K562 (cell line): Measurements from ENCODE around the gene TLX2. TPM values are rescaled to one million over a fixed set of nuclear protein-coding genes. Genes with fewer than 3 reads are reported as not detected.

ENCODE experiments used
- CHD1 ChIP-seq: fragments of 200-600 bp; sonication (generic); IDR thresholded peaks from one replicate; pipeline ENCODE4 v1.6.1; 2012; ENCODE audit warnings: mild to moderate bottlenecking, moderate library complexity, low read length, inconsistent platforms
- ERF ChIP-seq: fragments of 450-650 bp; formaldehyde crosslinking; IDR thresholded peaks from 2 replicates; pipeline ENCODE4 v1.4.0; 2020; ENCODE audit warnings: mild to moderate bottlenecking, mixed read lengths
- HMG20A ChIP-seq: fragments of 450-650 bp; formaldehyde crosslinking; conservative IDR thresholded peaks from 2 replicates; pipeline ENCODE4 v1.4.0; 2020; ENCODE audit warnings: mild to moderate bottlenecking, mixed read lengths
- OTX1 ChIP-seq: fragments of 450-650 bp; formaldehyde crosslinking; IDR thresholded peaks from 2 replicates; pipeline ENCODE4 v1.4.0; 2022; ENCODE audit warnings: mild to moderate bottlenecking
- PHF8 ChIP-seq: fragments of 200-600 bp; sonication (generic); IDR thresholded peaks from 2 replicates; pipeline ENCODE4 v1.6.1; 2012; ENCODE audit warnings: mixed run types, mild to moderate bottlenecking, inconsistent platforms, low read length, moderate library complexity, borderline replicate concordance
- RBM14 ChIP-seq: fragments of 200-400 bp; formaldehyde crosslinking; IDR thresholded peaks from 2 replicates; pipeline ENCODE4 v1.6.1; 2018; ENCODE audit warnings: low read depth, mild to moderate bottlenecking, low read length, moderate library complexity, borderline replicate concordance; ENCODE audit not compliant: insufficient read depth
- RBM39 ChIP-seq: fragments of 200-400 bp; formaldehyde crosslinking; optimal IDR thresholded peaks from 2 replicates; pipeline ENCODE3; 2018; ENCODE audit warnings: low read depth, low read length
- U2AF1 ChIP-seq: fragments of 200-400 bp; formaldehyde crosslinking; optimal IDR thresholded peaks from 2 replicates; pipeline ENCODE3; 2017; ENCODE audit warnings: mild to moderate bottlenecking, low read depth, low read length, moderate library complexity
- ZBTB7A ChIP-seq: IDR thresholded peaks from 2 replicates; pipeline ENCODE4 v1.6.1; 2011; ENCODE audit warnings: low read depth, mild to moderate bottlenecking, low read length, moderate library complexity, borderline replicate concordance; ENCODE audit not compliant: control insufficient read depth
- ZHX1 ChIP-seq: fragments of 150-350 bp; conservative IDR thresholded peaks from 2 replicates; pipeline ENCODE4 v1.6.1; 2014; ENCODE audit warnings: low read length
- ZNF584 ChIP-seq: fragments of 200-800 bp; sonication (Bioruptor generic); IDR thresholded peaks from 2 replicates; pipeline ENCODE4 v1.6.1; 2016; ENCODE audit warnings: low read depth, mild to moderate bottlenecking, missing genetic modification characterization, missing compliant biosample characterization
- ZNF76 ChIP-seq: fragments of 250-450 bp; sonication (Bioruptor Pico); IDR thresholded peaks from 2 replicates; pipeline ENCODE4 v1.4.0; 2020; ENCODE audit warnings: mild to moderate bottlenecking, moderate library complexity, borderline replicate concordance
- polyA plus RNA-seq, 8 experiments: library from polyadenylated mRNA; depleted of rRNA in 4 of 8; stranded (reverse) in 5 of 8; unstranded in 3 of 8; fragments of >200 nt; fragmentation: Nextera tagmentation in 2 of 8; fragmentation: Illumina TruSeq in 1 of 8; extraction: Ambion mirVana in 2 of 8; extraction: Trizol in 1 of 8; gene quantifications; 2 replicates each; pipeline versions ENCODE4 v1.2.1 to v1.2.3, GENCODE V29; 2011 to 2014; ENCODE audit warnings: inconsistent platforms in 1 of 8, missing spikeins in 1 of 8
- total RNA-seq, 7 experiments: library from RNA; depleted of rRNA in 6 of 7; stranded (reverse); fragments of >200 nt in 6 of 7; fragmentation: Illumina TruSeq in 2 of 7; extraction: Trizol in 2 of 7; gene quantifications; 2 replicates each; pipeline versions ENCODE4 v1.2.1 to v1.2.3, GENCODE V29; 2011 to 2021; ENCODE audit warnings: low replicate concordance in 1 of 7
- TF ChIP-seq, protein P1 (sequence below): fragments of 450-650 bp; IDR thresholded peaks from 2 replicates; pipeline ENCODE4 v1.6.1; 2016; ENCODE audit warnings: mild to moderate bottlenecking, moderate library complexity

The TLX2 gene
- total and polyA plus RNA-seq, 9 of the 15 experiments (the other 6 are each of a cell fraction or from before 2014, with no cell fraction given): not detected

DNA sequence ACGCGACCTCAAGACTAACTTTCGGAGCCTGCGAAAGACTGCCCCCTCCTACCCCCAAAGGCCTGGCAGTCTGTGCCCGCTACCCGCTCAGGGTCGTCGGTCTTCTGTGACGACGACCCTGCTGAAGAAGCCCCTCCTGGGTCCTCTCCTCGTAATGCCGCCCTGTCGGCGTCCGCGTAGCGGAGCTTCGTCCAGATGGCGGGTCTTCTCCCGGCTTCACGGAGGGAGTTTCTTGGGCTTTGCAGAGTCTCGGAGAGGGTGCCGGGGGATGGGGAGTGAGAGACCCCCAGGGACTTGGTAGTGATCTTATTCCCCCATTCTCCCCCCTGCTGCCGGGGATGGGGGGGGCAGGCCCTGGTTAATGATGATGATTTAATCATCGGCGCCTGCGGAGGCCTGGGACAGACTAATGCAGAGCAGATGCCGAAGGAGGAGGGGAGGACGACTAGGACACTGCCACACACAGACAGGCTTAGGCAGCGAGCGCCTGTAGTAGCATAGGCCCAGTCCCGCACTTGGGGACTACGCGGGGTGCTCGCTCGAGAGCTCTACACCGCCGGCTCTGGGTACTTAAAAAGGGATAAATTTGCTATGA is 6.2 kb upstream of the TLX2 start (continued):
- TF ChIP-seq, protein P1, sequence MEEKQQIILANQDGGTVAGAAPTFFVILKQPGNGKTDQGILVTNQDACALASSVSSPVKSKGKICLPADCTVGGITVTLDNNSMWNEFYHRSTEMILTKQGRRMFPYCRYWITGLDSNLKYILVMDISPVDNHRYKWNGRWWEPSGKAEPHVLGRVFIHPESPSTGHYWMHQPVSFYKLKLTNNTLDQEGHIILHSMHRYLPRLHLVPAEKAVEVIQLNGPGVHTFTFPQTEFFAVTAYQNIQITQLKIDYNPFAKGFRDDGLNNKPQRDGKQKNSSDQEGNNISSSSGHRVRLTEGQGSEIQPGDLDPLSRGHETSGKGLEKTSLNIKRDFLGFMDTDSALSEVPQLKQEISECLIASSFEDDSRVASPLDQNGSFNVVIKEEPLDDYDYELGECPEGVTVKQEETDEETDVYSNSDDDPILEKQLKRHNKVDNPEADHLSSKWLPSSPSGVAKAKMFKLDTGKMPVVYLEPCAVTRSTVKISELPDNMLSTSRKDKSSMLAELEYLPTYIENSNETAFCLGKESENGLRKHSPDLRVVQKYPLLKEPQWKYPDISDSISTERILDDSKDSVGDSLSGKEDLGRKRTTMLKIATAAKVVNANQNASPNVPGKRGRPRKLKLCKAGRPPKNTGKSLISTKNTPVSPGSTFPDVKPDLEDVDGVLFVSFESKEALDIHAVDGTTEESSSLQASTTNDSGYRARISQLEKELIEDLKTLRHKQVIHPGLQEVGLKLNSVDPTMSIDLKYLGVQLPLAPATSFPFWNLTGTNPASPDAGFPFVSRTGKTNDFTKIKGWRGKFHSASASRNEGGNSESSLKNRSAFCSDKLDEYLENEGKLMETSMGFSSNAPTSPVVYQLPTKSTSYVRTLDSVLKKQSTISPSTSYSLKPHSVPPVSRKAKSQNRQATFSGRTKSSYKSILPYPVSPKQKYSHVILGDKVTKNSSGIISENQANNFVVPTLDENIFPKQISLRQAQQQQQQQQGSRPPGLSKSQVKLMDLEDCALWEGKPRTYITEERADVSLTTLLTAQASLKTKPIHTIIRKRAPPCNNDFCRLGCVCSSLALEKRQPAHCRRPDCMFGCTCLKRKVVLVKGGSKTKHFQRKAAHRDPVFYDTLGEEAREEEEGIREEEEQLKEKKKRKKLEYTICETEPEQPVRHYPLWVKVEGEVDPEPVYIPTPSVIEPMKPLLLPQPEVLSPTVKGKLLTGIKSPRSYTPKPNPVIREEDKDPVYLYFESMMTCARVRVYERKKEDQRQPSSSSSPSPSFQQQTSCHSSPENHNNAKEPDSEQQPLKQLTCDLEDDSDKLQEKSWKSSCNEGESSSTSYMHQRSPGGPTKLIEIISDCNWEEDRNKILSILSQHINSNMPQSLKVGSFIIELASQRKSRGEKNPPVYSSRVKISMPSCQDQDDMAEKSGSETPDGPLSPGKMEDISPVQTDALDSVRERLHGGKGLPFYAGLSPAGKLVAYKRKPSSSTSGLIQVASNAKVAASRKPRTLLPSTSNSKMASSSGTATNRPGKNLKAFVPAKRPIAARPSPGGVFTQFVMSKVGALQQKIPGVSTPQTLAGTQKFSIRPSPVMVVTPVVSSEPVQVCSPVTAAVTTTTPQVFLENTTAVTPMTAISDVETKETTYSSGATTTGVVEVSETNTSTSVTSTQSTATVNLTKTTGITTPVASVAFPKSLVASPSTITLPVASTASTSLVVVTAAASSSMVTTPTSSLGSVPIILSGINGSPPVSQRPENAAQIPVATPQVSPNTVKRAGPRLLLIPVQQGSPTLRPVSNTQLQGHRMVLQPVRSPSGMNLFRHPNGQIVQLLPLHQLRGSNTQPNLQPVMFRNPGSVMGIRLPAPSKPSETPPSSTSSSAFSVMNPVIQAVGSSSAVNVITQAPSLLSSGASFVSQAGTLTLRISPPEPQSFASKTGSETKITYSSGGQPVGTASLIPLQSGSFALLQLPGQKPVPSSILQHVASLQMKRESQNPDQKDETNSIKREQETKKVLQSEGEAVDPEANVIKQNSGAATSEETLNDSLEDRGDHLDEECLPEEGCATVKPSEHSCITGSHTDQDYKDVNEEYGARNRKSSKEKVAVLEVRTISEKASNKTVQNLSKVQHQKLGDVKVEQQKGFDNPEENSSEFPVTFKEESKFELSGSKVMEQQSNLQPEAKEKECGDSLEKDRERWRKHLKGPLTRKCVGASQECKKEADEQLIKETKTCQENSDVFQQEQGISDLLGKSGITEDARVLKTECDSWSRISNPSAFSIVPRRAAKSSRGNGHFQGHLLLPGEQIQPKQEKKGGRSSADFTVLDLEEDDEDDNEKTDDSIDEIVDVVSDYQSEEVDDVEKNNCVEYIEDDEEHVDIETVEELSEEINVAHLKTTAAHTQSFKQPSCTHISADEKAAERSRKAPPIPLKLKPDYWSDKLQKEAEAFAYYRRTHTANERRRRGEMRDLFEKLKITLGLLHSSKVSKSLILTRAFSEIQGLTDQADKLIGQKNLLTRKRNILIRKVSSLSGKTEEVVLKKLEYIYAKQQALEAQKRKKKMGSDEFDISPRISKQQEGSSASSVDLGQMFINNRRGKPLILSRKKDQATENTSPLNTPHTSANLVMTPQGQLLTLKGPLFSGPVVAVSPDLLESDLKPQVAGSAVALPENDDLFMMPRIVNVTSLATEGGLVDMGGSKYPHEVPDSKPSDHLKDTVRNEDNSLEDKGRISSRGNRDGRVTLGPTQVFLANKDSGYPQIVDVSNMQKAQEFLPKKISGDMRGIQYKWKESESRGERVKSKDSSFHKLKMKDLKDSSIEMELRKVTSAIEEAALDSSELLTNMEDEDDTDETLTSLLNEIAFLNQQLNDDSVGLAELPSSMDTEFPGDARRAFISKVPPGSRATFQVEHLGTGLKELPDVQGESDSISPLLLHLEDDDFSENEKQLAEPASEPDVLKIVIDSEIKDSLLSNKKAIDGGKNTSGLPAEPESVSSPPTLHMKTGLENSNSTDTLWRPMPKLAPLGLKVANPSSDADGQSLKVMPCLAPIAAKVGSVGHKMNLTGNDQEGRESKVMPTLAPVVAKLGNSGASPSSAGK: 0 out of 2 replicates have a peak, but pooled peaks have one; percentile 31
- TF ChIP-seq ERF (no peak), PHF8 (0 out of 2 replicates have a peak, but pooled peaks have one; percentile 30), ZHX1 (no peak), ZBTB7A (peak; percentile 65; the same call in 1 of the 2 replicates), RBM39 (no peak), ZNF584 (0 out of 2 replicates have a peak, but pooled peaks have one; percentile 58), ZNF76 (no peak), U2AF1 (no peak), RBM14 (no peak), CHD1 (peak; percentile 44), OTX1 (CRISPR knock-in tag) (no peak), HMG20A (no peak)
